Measurements from ENCODE around the gene ZFHX3.
A peak's percentile ranks its signal among the peaks of the same experiment; 100 is the strongest.

Gene ZFHX3

GRCh38 chr16:73067671-73068540, 20.0 kb upstream of the ZFHX3 start:
- DNase-seq: no peak

GRCh38 chr16:73066927-73067670, 19.2 kb upstream of the ZFHX3 start:
- DNase-seq: no peak

GRCh38 chr16:73066331-73066926, 18.5 kb upstream of the ZFHX3 start:
- DNase-seq: no peak

- no peak for DNase-seq
Measured at GRCh38 chr16:73065632-73066330, 17.9 kb upstream of the ZFHX3 start.

- no peak for DNase-seq
Measured at GRCh38 chr16:73064994-73065545, 17.1 kb upstream of the ZFHX3 start.

- no peak for DNase-seq
Measured at GRCh38 chr16:73064212-73064993, 16.5 kb upstream of the ZFHX3 start.

GRCh38 chr16:73063854-73064211, 15.9 kb upstream of the ZFHX3 start:
- no peak for DNase-seq

GRCh38 chr16:73062743-73063733, 15.1 kb upstream of the ZFHX3 start:
- no peak for DNase-seq

- DNase-seq: no peak
Measured at GRCh38 chr16:73062001-73062616, 14.2 kb upstream of the ZFHX3 start.

- DNase-seq: no peak
Measured at GRCh38 chr16:73060892-73061490, 13.1 kb upstream of the ZFHX3 start.

- no peak for DNase-seq
Measured at GRCh38 chr16:73059779-73060615, 12.1 kb upstream of the ZFHX3 start.

- DNase-seq: no peak
Measured at GRCh38 chr16:73058616-73059409, 10.9 kb upstream of the ZFHX3 start.

GRCh38 chr16:73058221-73058615, 10.3 kb upstream of the ZFHX3 start:
- DNase-seq: peak in 1 of 5 experiments; percentile 21

- no peak for DNase-seq
Measured at GRCh38 chr16:73057291-73058210, 9.6 kb upstream of the ZFHX3 start.

- DNase-seq: no peak
Measured at GRCh38 chr16:73056921-73057290, 9.0 kb upstream of the ZFHX3 start.

- no peak for DNase-seq
Measured at GRCh38 chr16:73056448-73056847, 8.5 kb upstream of the ZFHX3 start.
